ENCODE measurements around the gene TFF3. TPM values are rescaled to one million over a fixed set of nuclear protein-coding genes. Genes with fewer than 3 reads are reported as not detected.

Gene TFF3
- total and polyA plus RNA-seq, 7 donors, result 0.92 to 3.3 (median 2.1) TPM

DNA sequence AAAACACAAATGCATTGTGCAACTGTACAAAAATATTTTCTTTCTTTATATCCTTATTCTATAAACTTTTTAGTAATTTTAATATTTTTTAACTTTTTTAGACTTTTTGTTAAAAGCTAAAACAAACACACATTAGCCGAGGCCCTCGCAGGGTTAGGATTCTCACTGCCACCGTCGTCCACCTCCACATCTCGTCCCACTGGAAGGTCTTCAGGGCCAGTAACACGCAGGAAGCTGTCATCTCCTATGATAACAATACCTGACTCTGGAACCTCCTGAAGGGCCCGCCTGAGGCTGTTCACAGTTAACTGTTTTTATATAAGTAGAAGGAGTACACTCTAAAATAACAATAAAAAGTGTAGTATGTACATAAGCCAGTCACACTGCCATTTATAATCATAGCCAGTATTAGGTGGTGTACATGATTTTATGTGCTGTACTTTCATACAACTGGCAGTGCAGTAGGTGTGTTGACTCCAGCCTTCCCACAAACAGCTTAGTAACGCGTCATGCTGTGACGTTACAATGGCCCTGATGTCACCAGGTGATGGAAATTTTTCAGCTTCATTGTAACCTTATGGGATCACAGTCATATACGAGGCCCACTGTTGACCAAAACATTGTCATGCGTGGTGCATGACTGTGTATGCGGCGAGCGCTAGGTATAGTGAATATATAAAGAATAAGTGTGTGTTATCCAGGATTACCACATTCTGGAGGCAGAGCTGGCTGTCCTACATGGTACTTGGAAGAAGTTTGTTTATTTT, 26.8 kb upstream of the TFF3 start:
- no peaks in the 10 kb centered on the region for H3K4me1 ChIP-seq
- 93% methylated on average over 15 of the region's 15 CpGs for WGBS, 3 donors

DNA sequence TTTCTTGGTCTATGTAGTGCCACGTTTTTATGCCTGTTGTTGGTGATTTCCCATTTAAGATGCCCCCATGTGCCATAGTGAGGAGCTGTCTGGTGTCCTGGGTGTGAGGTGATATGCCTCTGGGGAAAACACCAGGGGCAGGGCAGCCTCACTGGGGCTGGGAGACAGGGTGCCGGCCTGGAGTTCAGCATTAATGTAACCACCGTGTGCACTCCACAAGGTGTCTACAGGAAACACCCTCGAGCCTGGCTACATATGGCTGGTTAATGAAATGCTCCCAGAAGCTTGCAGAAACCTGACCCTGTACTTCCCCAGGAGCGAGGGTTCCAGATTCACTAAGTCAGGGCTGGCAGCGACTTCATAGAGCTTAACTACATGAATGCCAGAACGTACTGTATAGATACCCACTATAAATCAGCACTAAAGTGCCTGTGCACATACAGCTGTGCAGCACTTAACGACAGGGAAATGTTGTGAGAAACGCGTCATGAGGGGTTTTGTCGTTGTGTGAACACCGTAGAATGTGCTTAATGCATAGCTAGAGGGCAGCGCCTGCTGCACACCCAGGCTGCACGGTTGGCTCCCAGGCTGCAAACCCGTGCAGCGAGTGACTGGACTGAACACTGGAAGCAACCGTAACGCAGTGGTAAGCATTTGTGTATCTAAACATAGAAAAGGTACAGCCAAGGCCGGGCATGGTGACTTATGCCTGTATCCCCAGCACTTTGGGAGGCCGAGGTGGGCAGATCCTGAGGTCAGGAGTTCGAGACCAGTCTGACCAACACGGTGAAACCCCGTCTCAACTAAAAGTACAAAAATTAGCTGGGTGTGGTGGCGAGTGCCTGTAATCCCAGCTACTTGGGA, 25.2 kb upstream of the TFF3 start:
- ATAC-seq (no peak), DNase-seq (no peak)
- H3K4me1 ChIP-seq, result no peaks in the 10 kb centered on the region
- H3K4me3 ChIP-seq, result no peak overlapping the region
- TF ChIP-seq, protein P1, sequence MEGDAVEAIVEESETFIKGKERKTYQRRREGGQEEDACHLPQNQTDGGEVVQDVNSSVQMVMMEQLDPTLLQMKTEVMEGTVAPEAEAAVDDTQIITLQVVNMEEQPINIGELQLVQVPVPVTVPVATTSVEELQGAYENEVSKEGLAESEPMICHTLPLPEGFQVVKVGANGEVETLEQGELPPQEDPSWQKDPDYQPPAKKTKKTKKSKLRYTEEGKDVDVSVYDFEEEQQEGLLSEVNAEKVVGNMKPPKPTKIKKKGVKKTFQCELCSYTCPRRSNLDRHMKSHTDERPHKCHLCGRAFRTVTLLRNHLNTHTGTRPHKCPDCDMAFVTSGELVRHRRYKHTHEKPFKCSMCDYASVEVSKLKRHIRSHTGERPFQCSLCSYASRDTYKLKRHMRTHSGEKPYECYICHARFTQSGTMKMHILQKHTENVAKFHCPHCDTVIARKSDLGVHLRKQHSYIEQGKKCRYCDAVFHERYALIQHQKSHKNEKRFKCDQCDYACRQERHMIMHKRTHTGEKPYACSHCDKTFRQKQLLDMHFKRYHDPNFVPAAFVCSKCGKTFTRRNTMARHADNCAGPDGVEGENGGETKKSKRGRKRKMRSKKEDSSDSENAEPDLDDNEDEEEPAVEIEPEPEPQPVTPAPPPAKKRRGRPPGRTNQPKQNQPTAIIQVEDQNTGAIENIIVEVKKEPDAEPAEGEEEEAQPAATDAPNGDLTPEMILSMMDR (IDR thresholded peaks at IDR 0.05), result no peak
- H3K27ac ChIP-seq, result no peak overlapping the region
- WGBS, 3 donors, result 62 to 65% (median 63%) methylated on average over 24 of the region's 24 CpGs
- H3K9me3 ChIP-seq, result no peaks in the 10 kb centered on the region
- H3K27me3 ChIP-seq (ENCODE audit: insufficient read depth in 3 of 3, low read length in 2 of 3), result peaks cover 0 to 21% (median 0%) of the 10 kb centered on the region in 3 donors
- no peaks in the 10 kb centered on the region for H3K36me3 ChIP-seq (ENCODE audit: insufficient read depth in 1 of 2, low read depth in 1 of 2)
- intact Hi-C loops (cut with DNase I), result no loop called here

More for the DNA sequence above, 26.8 kb upstream of the TFF3 start:
- DNase-seq, result no peak
- Histone ChIP-seq H3K9me3 (no peaks in the 10 kb centered on the region), H3K27me3 (ENCODE audit: insufficient read depth in 3 of 3, low read length in 2 of 3) (peaks cover 0 to 17% (median 0%) of the 10 kb centered on the region in 3 donors), H3K36me3 (ENCODE audit: insufficient read depth in 1 of 2, low read depth in 1 of 2) (no peaks in the 10 kb centered on the region), H3K4me3 (no peak overlapping the region), H3K27ac (no peak overlapping the region)
- TF ChIP-seq, protein P1 (IDR thresholded peaks at IDR 0.05), result no peak
- intact Hi-C loops (cut with DNase I), result no loop called here
- ATAC-seq, result no peak

DNA sequence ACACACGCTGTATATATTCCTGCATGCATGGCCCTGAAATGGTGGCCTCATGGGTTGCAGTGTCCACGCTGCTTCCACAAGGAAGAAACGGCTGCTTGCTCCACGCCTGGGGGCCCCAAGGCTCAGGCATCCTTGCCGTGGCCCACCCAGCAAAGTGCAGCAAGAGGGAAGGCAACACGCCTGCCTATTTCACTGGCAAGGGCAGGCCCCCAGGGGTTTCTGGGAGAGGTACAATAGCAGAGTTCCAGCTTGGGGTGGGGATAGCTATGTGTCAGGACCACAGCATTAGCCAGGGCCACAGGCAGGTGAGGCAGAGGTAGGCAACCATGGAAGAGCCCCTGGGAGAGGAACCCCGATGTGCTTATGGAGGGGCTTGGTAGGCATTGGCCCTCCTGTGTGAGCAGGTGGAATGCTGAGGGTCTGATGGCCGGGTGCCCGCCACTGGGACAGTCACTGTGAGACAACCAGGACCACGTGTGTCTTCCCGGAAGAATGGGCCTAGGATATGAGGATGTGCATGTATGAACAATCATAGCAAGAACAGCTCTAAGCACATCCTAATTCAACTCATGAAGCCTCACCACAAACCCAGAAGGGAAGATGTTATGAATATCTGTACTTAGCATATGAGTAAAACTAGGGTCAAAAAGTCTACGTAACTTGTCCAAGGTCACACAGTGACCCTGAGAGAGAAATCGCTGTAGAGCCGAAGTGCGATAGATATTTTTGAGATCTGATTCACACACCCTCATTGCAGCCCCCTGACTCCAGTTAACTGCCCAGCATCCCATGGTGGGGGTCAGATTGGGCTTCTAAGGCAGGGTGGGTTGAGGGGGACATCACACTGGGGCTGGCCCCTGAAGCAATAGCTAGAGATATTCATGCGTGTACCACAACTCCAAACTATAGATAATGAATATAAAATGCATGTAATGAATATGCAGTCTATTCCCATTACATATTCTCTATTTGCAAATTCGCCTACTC, 23.8 kb upstream of the TFF3 start:
- no peaks in the 10 kb centered on the region for H3K9me3 ChIP-seq
- no peak for DNase-seq
- H3K27me3 ChIP-seq (ENCODE audit: insufficient read depth in 3 of 3, low read length in 2 of 3), result peaks cover 0 to 32% (median 0%) of the 10 kb centered on the region in 3 donors
- H3K27ac ChIP-seq, result no peak overlapping the region
- TF ChIP-seq, protein P1 (IDR thresholded peaks at IDR 0.05), result no peak
- WGBS, 3 donors, result 93 to 95% (median 94%) methylated on average over 17 of the region's 17 CpGs
- H3K4me1 ChIP-seq, result no peaks in the 10 kb centered on the region
- no peaks in the 10 kb centered on the region for H3K36me3 ChIP-seq (ENCODE audit: insufficient read depth in 1 of 2, low read depth in 1 of 2)
- intact Hi-C loops (cut with DNase I), result no loop called here
- no peak for ATAC-seq
- H3K4me3 ChIP-seq, result no peak overlapping the region
